GM11168 (cell line): ENCODE measurements around the gene NUDT2.

Experiments
- in situ Hi-C: fragments of 300-500 bp; cut with MboI; formaldehyde crosslinking; loops from one replicate; pipeline ENCODE4 v1.12.0; 2022; ENCODE audit warnings: low sequenced_read_pairs; ENCODE audit not compliant: unreplicated experiment

Gene NUDT2

DNA sequence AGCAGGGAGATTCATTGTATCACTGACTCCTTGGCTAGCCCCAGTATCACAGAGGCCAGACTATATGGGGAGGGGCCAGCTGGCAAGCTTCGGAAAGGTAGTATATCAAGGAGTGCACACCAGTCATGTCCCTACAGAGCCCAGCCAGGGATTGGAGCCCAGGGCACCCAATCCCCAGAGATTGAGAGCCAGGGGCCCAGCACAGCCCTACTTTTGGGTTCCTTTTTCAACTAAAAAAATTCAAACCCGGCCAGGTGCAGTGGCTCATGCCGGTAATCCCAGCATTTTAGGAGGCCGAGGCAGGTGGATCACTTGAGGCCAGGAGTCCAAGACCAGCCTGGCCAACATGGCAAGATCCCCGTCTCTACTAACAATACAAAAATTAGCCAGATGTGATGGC lies 52.7 kb downstream of the NUDT2 start:
- in situ Hi-C loops, result no loop called here

DNA sequence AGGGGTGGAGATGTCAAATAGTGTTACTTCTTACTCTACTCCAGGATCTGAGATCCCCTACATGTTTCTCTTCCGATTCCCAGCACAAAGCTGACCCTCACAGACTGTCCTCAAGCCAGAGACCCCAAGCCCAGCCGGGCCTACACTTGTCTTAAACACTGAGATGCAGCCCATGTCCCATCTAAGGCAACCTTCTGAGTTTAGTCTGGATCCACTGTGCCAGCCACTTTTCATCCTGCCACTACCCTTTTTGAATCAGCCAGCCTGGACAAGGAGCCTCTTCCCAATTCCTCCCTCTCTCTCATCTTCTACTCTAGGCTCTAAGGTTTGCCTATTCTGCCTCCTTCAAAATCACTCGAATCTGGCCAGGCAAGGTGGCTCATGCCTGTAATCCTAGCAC lies 53.5 kb downstream of the NUDT2 start:
- in situ Hi-C loops, result no loop called here

DNA sequence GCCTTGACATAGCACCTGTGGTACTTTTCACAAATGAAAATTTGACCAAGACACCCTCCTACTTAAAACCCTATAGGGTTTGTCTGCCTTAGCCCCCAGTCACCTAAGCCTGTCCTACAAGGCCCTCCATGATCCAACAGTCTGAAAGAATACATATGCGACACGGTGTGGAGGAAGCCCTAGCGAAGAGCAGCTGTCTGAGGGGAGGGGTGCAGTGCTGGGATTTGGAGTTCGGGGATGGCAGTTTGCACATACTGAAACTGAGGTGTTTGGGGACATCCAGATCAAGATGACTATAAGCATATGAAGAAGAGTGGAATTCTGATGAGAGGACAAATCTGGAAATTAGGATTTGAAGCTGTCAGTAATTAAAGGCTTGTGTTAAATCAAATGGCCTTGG lies 54.5 kb downstream of the NUDT2 start:
- in situ Hi-C loops, result no loop called here

DNA sequence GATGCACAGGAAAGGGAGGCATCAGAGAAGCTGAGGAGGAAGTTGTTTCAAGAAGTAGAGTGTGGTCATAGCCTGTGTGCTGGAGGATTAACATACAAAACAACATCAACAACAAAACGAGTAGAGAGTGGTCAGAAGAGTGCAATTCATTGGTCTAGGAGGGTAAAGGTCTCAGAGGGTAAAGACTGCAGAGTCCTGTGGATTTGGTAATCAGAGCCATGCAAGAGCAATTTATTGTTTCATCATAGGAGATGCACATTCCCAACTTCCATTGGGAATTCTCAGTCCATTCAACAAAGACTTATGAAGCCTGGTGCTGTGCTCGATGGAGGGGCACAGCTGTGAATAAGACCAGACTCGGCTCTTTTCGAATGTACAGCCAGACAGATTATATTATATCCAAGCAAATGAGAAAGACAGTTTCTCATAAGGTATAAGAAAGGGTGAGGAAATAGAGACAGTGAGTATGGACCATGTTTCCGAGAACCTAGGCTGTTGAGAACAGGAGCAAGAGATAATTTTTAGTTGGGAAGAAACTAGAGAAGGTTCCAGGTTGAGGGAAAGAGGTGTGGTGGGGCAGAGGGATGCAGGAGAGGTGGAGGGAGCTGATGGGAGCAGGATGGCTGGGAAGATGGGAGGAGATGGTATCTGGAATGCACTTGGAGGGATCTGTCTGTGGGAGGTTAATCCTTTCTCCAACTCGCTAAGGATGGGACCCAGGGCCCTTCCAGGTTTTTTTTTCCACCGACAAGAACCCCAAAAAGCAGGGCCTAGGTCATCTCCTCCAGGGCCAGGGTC lies 55.2 kb downstream of the NUDT2 start:
- in situ Hi-C loops, result no loop called here

DNA sequence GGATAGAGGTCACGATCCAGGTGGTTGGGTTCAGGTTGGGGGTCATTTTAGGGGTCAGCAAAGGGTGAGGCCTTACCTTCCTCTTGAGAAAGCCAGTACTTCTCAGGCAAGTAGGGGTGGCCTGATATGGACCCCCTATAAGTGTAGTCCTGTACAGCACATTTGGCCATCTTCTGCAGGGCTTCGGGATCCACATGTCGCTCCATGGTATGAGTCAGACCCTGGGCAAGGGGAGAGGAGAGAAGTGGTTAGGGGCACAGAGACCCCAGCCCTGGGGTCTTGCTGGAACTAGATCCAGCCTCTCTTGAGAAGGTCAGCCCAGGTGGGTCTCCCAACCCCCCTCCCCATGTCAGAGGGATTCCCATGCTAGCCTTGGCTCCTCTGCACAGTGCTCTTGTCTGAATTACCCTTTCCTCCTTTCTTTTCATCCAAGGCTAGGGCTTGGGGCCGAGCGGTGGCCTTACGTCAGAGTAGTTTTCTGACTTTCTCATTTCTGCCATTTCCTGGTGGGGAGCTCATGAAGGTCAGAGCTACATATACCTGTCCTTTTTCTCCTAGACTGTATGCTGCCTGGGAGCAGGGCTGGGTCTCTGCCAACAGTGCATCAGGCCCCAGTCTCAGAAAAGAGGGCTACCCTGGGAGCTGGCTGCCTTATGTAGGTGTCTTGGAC lies 56.3 kb downstream of the NUDT2 start:
- in situ Hi-C loops, result no loop called here

DNA sequence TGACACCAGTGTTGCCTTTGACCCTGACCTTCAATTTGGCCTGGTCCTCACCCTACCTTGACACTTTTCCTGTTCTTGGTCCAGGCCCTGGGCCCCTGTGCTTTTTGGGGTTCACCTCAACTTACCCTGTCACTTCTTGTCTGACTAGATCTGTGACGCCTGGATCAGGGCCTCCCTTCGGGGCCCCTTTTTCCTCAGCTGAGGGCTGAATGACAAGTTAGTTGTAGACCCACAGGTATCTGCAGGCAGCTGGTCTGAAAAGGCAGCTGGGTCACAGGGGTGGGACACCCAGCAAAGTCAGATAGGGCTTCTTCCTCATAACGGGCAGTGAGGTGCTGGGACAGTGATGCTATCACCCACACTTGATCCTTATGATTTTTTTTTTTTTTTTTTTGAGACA lies 57.3 kb downstream of the NUDT2 start:
- in situ Hi-C loops, result no loop called here

DNA sequence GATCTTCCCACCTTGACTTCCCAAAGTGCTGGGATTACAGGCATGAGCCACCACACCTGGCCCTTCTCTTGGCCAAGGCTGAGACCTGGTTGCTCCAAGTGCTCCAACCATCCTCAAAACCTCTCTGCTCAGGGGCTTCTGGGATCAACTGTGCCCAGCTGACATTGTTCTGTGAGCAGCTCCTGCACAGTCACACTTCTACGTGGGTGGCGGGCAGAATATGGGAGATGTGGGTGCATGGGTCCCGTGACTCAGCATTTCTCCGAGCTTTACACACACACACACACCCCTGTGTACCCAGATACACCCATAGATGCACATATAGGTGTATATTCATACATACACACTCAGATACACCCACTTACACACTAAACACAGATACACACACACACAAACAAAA lies 57.9 kb downstream of the NUDT2 start:
- in situ Hi-C loops, result no loop called here

DNA sequence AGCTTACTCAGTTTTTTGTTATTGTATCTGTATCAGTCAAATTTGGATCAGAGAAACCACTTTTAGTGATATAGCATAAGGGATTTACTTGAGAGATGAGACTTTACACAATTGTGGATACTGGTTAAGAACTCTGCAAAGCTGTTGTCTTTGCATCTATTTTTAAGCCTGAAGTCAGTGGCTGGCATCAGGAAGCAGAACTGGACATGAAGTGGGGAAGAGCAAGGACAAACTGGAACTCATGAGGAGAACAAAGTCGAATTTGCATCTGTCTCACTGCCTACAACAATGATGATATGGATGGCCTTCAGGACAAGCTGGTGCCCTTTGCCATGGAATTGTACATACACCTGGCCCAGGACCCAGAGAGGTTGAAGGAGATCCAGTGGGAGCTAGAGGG lies 63.1 kb downstream of the NUDT2 start:
- in situ Hi-C loops, result no loop called here
